ENCODE results near the gene KCTD20.

DNA sequence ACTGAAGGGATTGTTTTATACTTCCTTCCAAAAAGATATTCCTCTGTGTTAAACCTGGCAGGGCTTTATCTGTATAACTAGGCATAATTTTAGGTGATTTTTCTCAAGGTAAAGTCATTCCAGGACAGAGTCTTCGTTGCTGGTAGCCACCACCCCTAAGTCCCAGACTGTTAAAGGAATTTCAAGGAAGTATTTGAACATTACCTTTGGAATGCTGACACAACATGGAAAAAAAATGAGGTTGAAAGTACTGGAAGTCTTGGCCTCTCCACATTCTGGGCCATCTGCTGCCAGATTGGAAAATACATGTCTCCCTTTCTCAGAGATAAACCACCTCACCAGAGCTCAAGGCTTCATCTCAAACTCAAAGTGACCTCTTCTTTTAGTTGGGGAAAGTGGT, 28.3 kb upstream of the KCTD20 start:
- TF ChIP-seq, protein P1, sequence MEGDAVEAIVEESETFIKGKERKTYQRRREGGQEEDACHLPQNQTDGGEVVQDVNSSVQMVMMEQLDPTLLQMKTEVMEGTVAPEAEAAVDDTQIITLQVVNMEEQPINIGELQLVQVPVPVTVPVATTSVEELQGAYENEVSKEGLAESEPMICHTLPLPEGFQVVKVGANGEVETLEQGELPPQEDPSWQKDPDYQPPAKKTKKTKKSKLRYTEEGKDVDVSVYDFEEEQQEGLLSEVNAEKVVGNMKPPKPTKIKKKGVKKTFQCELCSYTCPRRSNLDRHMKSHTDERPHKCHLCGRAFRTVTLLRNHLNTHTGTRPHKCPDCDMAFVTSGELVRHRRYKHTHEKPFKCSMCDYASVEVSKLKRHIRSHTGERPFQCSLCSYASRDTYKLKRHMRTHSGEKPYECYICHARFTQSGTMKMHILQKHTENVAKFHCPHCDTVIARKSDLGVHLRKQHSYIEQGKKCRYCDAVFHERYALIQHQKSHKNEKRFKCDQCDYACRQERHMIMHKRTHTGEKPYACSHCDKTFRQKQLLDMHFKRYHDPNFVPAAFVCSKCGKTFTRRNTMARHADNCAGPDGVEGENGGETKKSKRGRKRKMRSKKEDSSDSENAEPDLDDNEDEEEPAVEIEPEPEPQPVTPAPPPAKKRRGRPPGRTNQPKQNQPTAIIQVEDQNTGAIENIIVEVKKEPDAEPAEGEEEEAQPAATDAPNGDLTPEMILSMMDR (IDR thresholded peaks at IDR 0.05): no peak
- no peak for TF ChIP-seq POLR2A (IDR thresholded peaks at IDR 0.05)
- TF ChIP-seq EP300 (IDR thresholded peaks at IDR 0.05): no peak

Data from tibial nerve (tissue), 4 donors.